Keratinocyte (primary cell): Measurements from ENCODE around the gene RNF141. TPM values are rescaled to one million over a fixed set of nuclear protein-coding genes. Genes with fewer than 3 reads are reported as not detected.

Experiments used
- DNase-seq: peaks from one replicate; pipeline ENCODE4 v3.0.0-alpha.2; 2011; ENCODE audit warnings: low read depth, missing footprints, low spot score
- FAIRE-seq: peaks from 2 replicates; lab custom pipeline; 2011; peaks lifted over from hg19 to GRCh38; lab: Jason Lieb, UNC
- H2AFZ ChIP-seq: 2 replicates; pipeline ENCODE4 v1.6.0; 2012; ENCODE audit warnings: low read length, control low read depth, inconsistent platforms; ENCODE audit not compliant: control insufficient read depth
- H3K27ac ChIP-seq: 2 replicates; pipeline ENCODE4 v1.5.1; 2011; ENCODE audit warnings: low read length; ENCODE audit not compliant: control insufficient read depth, insufficient read depth
- H3K27me3 ChIP-seq: 3 replicates; pipeline ENCODE4 v1.6.0; 2011; ENCODE audit warnings: low read length; ENCODE audit not compliant: control insufficient read depth, insufficient read depth; ENCODE audit errors: extremely low read depth
- H3K36me3 ChIP-seq, 2 experiments: 2 replicates in 1 of 2; 3 replicates in 1 of 2; pipeline ENCODE4 v1.5.1; 2011; ENCODE audit warnings: low read length in 2 of 2, mild to moderate bottlenecking in 1 of 2; ENCODE audit not compliant: control insufficient read depth in 2 of 2, insufficient read depth in 2 of 2; ENCODE audit errors: extremely low read depth in 1 of 2
- H3K4me1 ChIP-seq: 3 replicates; pipeline ENCODE4 v1.5.1; 2011; ENCODE audit warnings: low read length; ENCODE audit not compliant: control insufficient read depth, insufficient read depth; ENCODE audit errors: extremely low read depth
- H3K4me2 ChIP-seq: 3 replicates; pipeline ENCODE4 v1.6.0; 2011; ENCODE audit warnings: low read depth, low read length; ENCODE audit not compliant: control insufficient read depth, insufficient read depth; ENCODE audit errors: extremely low read depth
- H3K4me3 ChIP-seq, 3 experiments: fragments of 200-600 bp in 1 of 3; sonication (generic) in 1 of 3; 2 replicates in 2 of 3; 3 replicates in 1 of 3; pipeline ENCODE4 v1.5.1; 2011 to 2016; ENCODE audit warnings: low read length in 3 of 3, mild to moderate bottlenecking in 3 of 3, control low read depth in 2 of 3, inconsistent platforms in 1 of 3, low read depth in 1 of 3, mixed read lengths in 1 of 3, mixed run types in 1 of 3, moderate library complexity in 1 of 3; ENCODE audit not compliant: control insufficient read depth in 2 of 3, insufficient read depth in 2 of 3; ENCODE audit errors: extremely low read depth in 1 of 3
- H3K79me2 ChIP-seq: 2 replicates; pipeline ENCODE4 v1.6.0; 2012; ENCODE audit warnings: low read length; ENCODE audit not compliant: control insufficient read depth, insufficient read depth
- H3K9ac ChIP-seq: 3 replicates; pipeline ENCODE4 v1.6.0; 2011; ENCODE audit warnings: low read length; ENCODE audit not compliant: control insufficient read depth, insufficient read depth; ENCODE audit errors: extremely low read depth
- H3K9me1 ChIP-seq: 3 replicates; pipeline ENCODE4 v1.6.0; 2011; ENCODE audit warnings: low read length; ENCODE audit not compliant: control insufficient read depth, insufficient read depth; ENCODE audit errors: extremely low read depth
- H3K9me3 ChIP-seq: 2 replicates; pipeline ENCODE4 v1.5.1; 2012; ENCODE audit warnings: low read depth, low read length; ENCODE audit not compliant: control insufficient read depth
- H4K20me1 ChIP-seq: 3 replicates; pipeline ENCODE4 v1.6.0; 2011; ENCODE audit warnings: low read length; ENCODE audit not compliant: control insufficient read depth, insufficient read depth; ENCODE audit errors: extremely low read depth
- CTCF ChIP-seq, 3 experiments: IDR thresholded peaks in 1 of 3; conservative IDR thresholded peaks in 1 of 3; optimal IDR thresholded peaks in 1 of 3; 2 replicates in 2 of 3; 3 replicates in 1 of 3; pipeline versions ENCODE3 to v1.5.1; 2011; ENCODE audit warnings: low read length in 3 of 3, mild to moderate bottlenecking in 3 of 3, moderate library complexity in 2 of 3, control low read depth in 1 of 3, inconsistent platforms in 1 of 3; ENCODE audit not compliant: insufficient read depth in 2 of 3; ENCODE audit errors: extremely low read depth in 1 of 3
- EZH2 ChIP-seq: IDR thresholded peaks from one replicate; pipeline ENCODE4 v1.6.1; 2012; ENCODE audit warnings: inconsistent platforms, mild to moderate bottlenecking, low read length, moderate library complexity
- dilution Hi-C: fragments of 300-500 bp; cut with MboI; formaldehyde crosslinking; loops from one replicate; pipeline ENCODE4 v1.7.0; 2020; ENCODE audit warnings: low sequenced_read_pairs; ENCODE audit not compliant: extremely low pct_ligation_motif_present
- polyA plus RNA-seq, 5 experiments: library from polyadenylated mRNA; depleted of rRNA in 3 of 5; stranded (reverse) in 3 of 5; stranded (forward) in 1 of 5; unstranded in 1 of 5; fragments of >200 nt; gene quantifications; 1 replicate in 1 of 5; 2 replicates in 3 of 5; 3 replicates in 1 of 5; pipeline versions ENCODE4 v1.2.1 to v1.2.3, GENCODE V29; 2011 to 2012; ENCODE audit warnings: missing spikeins in 2 of 5, low read depth in 1 of 5, low replicate concordance in 1 of 5

RNF141 gene
- polyA plus RNA-seq, 1 donor (not counting 4 experiments of a cell fraction or from before 2014, with no cell fraction given) = 59.1 TPM

GRCh38 chr11:10575346-10576034 is 34.5 kb upstream of the RNF141 start:
- Histone ChIP-seq H3K27ac (no peak overlapping the region), H3K27me3 (no peaks in the 10 kb centered on the region), H3K79me2 (no peaks in the 10 kb centered on the region), H3K36me3 (no peaks in the 10 kb centered on the region), H3K9me3 (no peaks in the 10 kb centered on the region), H3K4me1 (no peaks in the 10 kb centered on the region), H3K4me3 (no peak overlapping the region), H3K9ac (no peak overlapping the region), H3K4me2 (no peak overlapping the region), H4K20me1 (no peaks in the 10 kb centered on the region), H2AFZ (no peak overlapping the region), H3K9me1 (no peaks in the 10 kb centered on the region)
- DNase-seq (no peak), FAIRE-seq (no peak)
- dilution Hi-C loops = no loop called here
- TF ChIP-seq CTCF (optimal IDR thresholded peaks at IDR 0.05 in 1 of 3, IDR thresholded peaks at IDR 0.05 in 1 of 3, conservative IDR thresholded peaks at IDR 0.05 in 1 of 3; ENCODE audit: extremely low read depth in 1 of 3, insufficient read depth in 2 of 3, low read length in 3 of 3) (no peak), EZH2 (no peak)

GRCh38 chr11:10573556-10573955 is 32.6 kb upstream of the RNF141 start:
- no peaks in the 10 kb centered on the region for H3K27me3 ChIP-seq
- no peak overlapping the region for H3K9ac ChIP-seq
- H3K36me3 ChIP-seq = no peaks in the 10 kb centered on the region
- no peak for TF ChIP-seq EZH2
- TF ChIP-seq CTCF (optimal IDR thresholded peaks at IDR 0.05 in 1 of 3, IDR thresholded peaks at IDR 0.05 in 1 of 3, conservative IDR thresholded peaks at IDR 0.05 in 1 of 3; ENCODE audit: extremely low read depth in 1 of 3, insufficient read depth in 2 of 3, low read length in 3 of 3) = no peak
- H4K20me1 ChIP-seq = no peaks in the 10 kb centered on the region
- no peak overlapping the region for H3K4me2 ChIP-seq
- H3K27ac ChIP-seq = no peak overlapping the region
- dilution Hi-C loops = no loop called here
- H3K4me1 ChIP-seq = no peaks in the 10 kb centered on the region
- FAIRE-seq = no peak
- no peaks in the 10 kb centered on the region for H3K9me1 ChIP-seq
- no peaks in the 10 kb centered on the region for H3K9me3 ChIP-seq
- H3K79me2 ChIP-seq = no peaks in the 10 kb centered on the region
- H3K4me3 ChIP-seq = no peak overlapping the region
- H2AFZ ChIP-seq = no peak overlapping the region
- no peak for DNase-seq
